IMR-90 (cell line): ENCODE data around the gene MGAT5. TPM values are rescaled to one million over a fixed set of nuclear protein-coding genes. Genes with fewer than 3 reads are reported as not detected.

Experiments used
- ATAC-seq: fragments of 200-7000 bp; cut with Tn5 transposase; 2 replicates; pipeline ENCODE4 v1.9.1; 2020; ENCODE audit warnings: low read depth, mild to moderate bottlenecking, moderate library complexity
- BruUV-seq: library from RNA; stranded (reverse); fragments of 400-500 nt; replicated peaks from 2 replicates; lab custom pipeline; 2021; lab: Mats Ljungman, UMichigan
- CTCF ChIA-PET: fragments of 300-600 bp; formaldehyde crosslinking; extraction: SDS; loops from one replicate; lab custom pipeline; 2021; ENCODE audit warnings: antibody characterized with exemption; lab: Yijun Ruan, JAX
- POLR2A ChIA-PET: fragments of 300-600 bp; sonication (Branson Sonifier 250); formaldehyde crosslinking; loops from one replicate; lab custom pipeline; 2022; ENCODE audit warnings: antibody characterized with exemption; ENCODE audit not compliant: unreplicated experiment; lab: Charles Lee
- DNase-seq: peaks from one replicate; pipeline ENCODE4 v3.0.0; 2013
- H2AFZ ChIP-seq: replicated peaks from 2 replicates; pipeline ENCODE3; 2013; ENCODE audit warnings: low read length, mild to moderate bottlenecking; ENCODE audit not compliant: poor library complexity
- H2AK5ac ChIP-seq: 2 replicates; pipeline ENCODE4 v1.6.1; 2013; ENCODE audit warnings: low read depth, low read length, inconsistent platforms
- H2AK9ac ChIP-seq: replicated peaks from 2 replicates; pipeline ENCODE3; 2013; ENCODE audit warnings: mild to moderate bottlenecking, low read depth, low read length, moderate library complexity; ENCODE audit not compliant: poor library complexity
- H2BK120ac ChIP-seq: 2 replicates; pipeline ENCODE4 v1.6.1; 2013; ENCODE audit warnings: low read depth, low read length, inconsistent platforms
- H2BK15ac ChIP-seq: 3 replicates; pipeline ENCODE4 v1.6.1; 2013; ENCODE audit warnings: low read depth, low read length, inconsistent platforms
- H2BK20ac ChIP-seq: 2 replicates; pipeline ENCODE4 v1.6.1; 2013; ENCODE audit warnings: low read depth, mild to moderate bottlenecking, inconsistent platforms, low read length, moderate library complexity
- H2BK5ac ChIP-seq: 2 replicates; pipeline ENCODE4 v1.6.1; 2013; ENCODE audit warnings: mild to moderate bottlenecking, low read depth, low read length, inconsistent platforms; ENCODE audit not compliant: poor library complexity, severe bottlenecking
- H3K14ac ChIP-seq: replicated peaks from 2 replicates; pipeline ENCODE4 v1.6.1; 2013; ENCODE audit warnings: low read depth, low read length, inconsistent platforms
- H3K18ac ChIP-seq: 2 replicates; pipeline ENCODE4 v1.6.1; 2013; ENCODE audit warnings: low read depth, low read length, control low read depth
- H3K23ac ChIP-seq: 2 replicates; pipeline ENCODE4 v1.6.1; 2013; ENCODE audit warnings: low read depth, low read length, inconsistent platforms
- H3K27ac ChIP-seq: 2 replicates; pipeline ENCODE4 v1.5.1; 2013; ENCODE audit warnings: mild to moderate bottlenecking, control low read depth, low read length; ENCODE audit not compliant: insufficient read depth
- H3K27me3 ChIP-seq: 2 replicates; pipeline ENCODE4 v1.6.1; 2013; ENCODE audit warnings: low read length; ENCODE audit not compliant: control insufficient read depth, insufficient read depth
- H3K36me3 ChIP-seq: 2 replicates; pipeline ENCODE4 v1.6.1; 2013; ENCODE audit warnings: low read length, mixed read lengths; ENCODE audit not compliant: control insufficient read depth, insufficient read depth
- H3K4ac ChIP-seq: 2 replicates; pipeline ENCODE4 v1.6.1; 2013; ENCODE audit warnings: low read depth, low read length, inconsistent platforms
- H3K4me1 ChIP-seq: 2 replicates; pipeline ENCODE4 v1.6.1; 2013; ENCODE audit warnings: low read length, mixed read lengths; ENCODE audit not compliant: control insufficient read depth, insufficient read depth
- H3K4me2 ChIP-seq: 2 replicates; pipeline ENCODE4 v1.6.1; 2013; ENCODE audit warnings: low read depth, mild to moderate bottlenecking, control low read depth, low read length, moderate library complexity
- H3K4me3 ChIP-seq: 2 replicates; pipeline ENCODE4 v1.5.1; 2013; ENCODE audit warnings: low read depth, mild to moderate bottlenecking, control low read depth, low read length, moderate library complexity; ENCODE audit not compliant: insufficient read depth
- H3K56ac ChIP-seq: 2 replicates; pipeline ENCODE4 v1.6.1; 2013; ENCODE audit warnings: low read length, inconsistent platforms; ENCODE audit not compliant: insufficient read depth; ENCODE audit errors: extremely low read depth
- H3K79me1 ChIP-seq, 2 experiments: 2 replicates each; pipeline ENCODE4 v1.6.1; 2013; ENCODE audit warnings: low read length in 2 of 2, inconsistent platforms in 1 of 2, low read depth in 1 of 2
- H3K9ac ChIP-seq: 2 replicates; pipeline ENCODE4 v1.6.1; 2013; ENCODE audit warnings: low read depth, low read length, control low read depth
- H3K9me1 ChIP-seq: 2 replicates; pipeline ENCODE4 v1.6.1; 2013; ENCODE audit warnings: low read length, inconsistent platforms; ENCODE audit not compliant: insufficient read depth
- H3K9me3 ChIP-seq: 2 replicates; pipeline ENCODE4 v1.6.1; 2013; ENCODE audit warnings: low read length; ENCODE audit not compliant: control insufficient read depth, insufficient read depth
- H4K20me1 ChIP-seq: 2 replicates; pipeline ENCODE4 v1.6.1; 2013; ENCODE audit warnings: low read length, inconsistent platforms; ENCODE audit not compliant: insufficient read depth
- H4K5ac ChIP-seq: 2 replicates; pipeline ENCODE4 v1.6.1; 2013; ENCODE audit warnings: mild to moderate bottlenecking, low read depth, low read length, control low read depth
- H4K8ac ChIP-seq, 2 experiments: 2 replicates each; pipeline ENCODE4 v1.6.1; 2013; ENCODE audit warnings: low read depth in 2 of 2, low read length in 2 of 2, control low read depth in 1 of 2, inconsistent platforms in 1 of 2
- H4K91ac ChIP-seq: 2 replicates; pipeline ENCODE4 v1.6.1; 2013; ENCODE audit warnings: low read depth, low read length, inconsistent platforms; ENCODE audit not compliant: insufficient read depth
- BHLHE40 ChIP-seq: fragments of 150-350 bp; IDR thresholded peaks from 2 replicates; pipeline ENCODE4 v1.6.1; 2016; ENCODE audit warnings: mild to moderate bottlenecking, low read depth, low read length
- CEBPB ChIP-seq: IDR thresholded peaks from 2 replicates; pipeline ENCODE4 v1.6.1; 2012; ENCODE audit warnings: low read depth, low read length, improper control_type of control experiment
- CHD1 ChIP-seq: IDR thresholded peaks from 2 replicates; pipeline ENCODE4 v1.6.1; 2012; ENCODE audit warnings: low read depth, low read length, improper control_type of control experiment
- CTCF ChIP-seq: conservative IDR thresholded peaks from 2 replicates; pipeline ENCODE4 v1.5.1; 2012; ENCODE audit warnings: mild to moderate bottlenecking, low read depth, low read length, improper control_type of control experiment
- ELK1 ChIP-seq: fragments of 150-350 bp; IDR thresholded peaks from 2 replicates; pipeline ENCODE4 v1.6.1; 2016; ENCODE audit warnings: low read depth, mild to moderate bottlenecking, low read length, moderate library complexity, borderline replicate concordance
- FOS ChIP-seq: fragments of 150-350 bp; IDR thresholded peaks from 2 replicates; pipeline ENCODE4 v1.6.1; 2016; ENCODE audit warnings: low read depth, low read length
- MAFK ChIP-seq: IDR thresholded peaks from 2 replicates; pipeline ENCODE4 v1.6.1; 2012; ENCODE audit warnings: low read depth, low read length, improper control_type of control experiment
- MAZ ChIP-seq: IDR thresholded peaks from 2 replicates; pipeline ENCODE4 v1.6.1; 2012; ENCODE audit warnings: low read depth, mild to moderate bottlenecking, low read length, improper control_type of control experiment, moderate library complexity, borderline replicate concordance
- MXI1 ChIP-seq: IDR thresholded peaks from 2 replicates; pipeline ENCODE4 v1.6.1; 2012; ENCODE audit warnings: low read depth, mild to moderate bottlenecking, low read length, moderate library complexity, borderline replicate concordance
- NFE2L2 ChIP-seq: fragments of 150-350 bp; IDR thresholded peaks from 2 replicates; pipeline ENCODE4 v1.6.1; 2016; ENCODE audit warnings: low read depth, mild to moderate bottlenecking, low read length
- RAD21 ChIP-seq: IDR thresholded peaks from 2 replicates; pipeline ENCODE4 v1.6.1; 2012; ENCODE audit warnings: low read length, improper control_type of control experiment
- RCOR1 ChIP-seq: IDR thresholded peaks from 2 replicates; pipeline ENCODE4 v1.6.1; 2012; ENCODE audit warnings: mild to moderate bottlenecking, low read length, improper control_type of control experiment; ENCODE audit not compliant: insufficient replicate concordance
- SMC3 ChIP-seq: fragments of 150-350 bp; IDR thresholded peaks from 2 replicates; pipeline ENCODE4 v1.6.1; 2016; ENCODE audit warnings: low read depth, mild to moderate bottlenecking, antibody characterized with exemption, low read length, moderate library complexity
- USF2 ChIP-seq: fragments of 150-350 bp; IDR thresholded peaks from 2 replicates; pipeline ENCODE4 v1.6.1; 2017; ENCODE audit warnings: mild to moderate bottlenecking, antibody characterized with exemption, low read length, low read depth
- WGBS, 2 experiments: methylation state at CpG; one replicate each; pipeline versions ENCODE4 v1.1.5 to v1.1.7; 2013; ENCODE audit warnings: missing lambda C conversion rate in 2 of 2; ENCODE audit not compliant: insufficient read length in 1 of 2; ENCODE audit errors: extremely low coverage in 2 of 2; 5-methylcytosine and 5-hydroxymethylcytosine counted together
- dilution Hi-C: fragments of 300-500 bp; cut with HindIII; formaldehyde crosslinking; loops from one replicate; pipeline ENCODE4 v1.14.3; 2018; ENCODE audit warnings: low sequenced_read_pairs; ENCODE audit not compliant: unreplicated experiment
- in situ Hi-C: fragments of 300-500 bp; cut with MboI; formaldehyde crosslinking; loops from 3 replicates; pipeline ENCODE4 v1.14.3; 2019; ENCODE audit warnings: low sequenced_read_pairs, inconsistent platforms, mixed read lengths
- intact Hi-C: fragments of 100-400 bp; cut with micrococcal nuclease; formaldehyde crosslinking; loops from 2 replicates; pipeline ENCODE4 v1.10.0; 2022
- polyA plus RNA-seq, 3 experiments: library from polyadenylated mRNA; depleted of rRNA; stranded (reverse); fragments of >200 nt; gene quantifications; 2 replicates each; pipeline ENCODE4 v1.2.3, GENCODE V29; 2012; ENCODE audit warnings: low replicate concordance in 1 of 3
- total RNA-seq: library from RNA; depleted of rRNA; stranded (reverse); fragments of >200 nt; gene quantifications from 2 replicates; pipeline ENCODE4 v1.2.3, GENCODE V29; 2012

MGAT5 gene
- total and polyA plus RNA-seq, 2 of the 4 experiments (the other 2 are of a cell fraction): 22.9 to 59.9 TPM

GRCh38 chr2:134262684-134263083 lies 8.8 kb downstream of the MGAT5 start:
- intact Hi-C loops: no loop called here
- Histone ChIP-seq H2BK20ac (no peak overlapping the region), H2AFZ (no peak overlapping the region), H3K9ac (no peak overlapping the region), H3K36me3 (peaks cover 8% of the 10 kb centered on the region; the same call in 1 of the 2 replicates), H3K4ac (peak overlapping the region; percentile 12; the same call in 1 of the 2 replicates), H3K79me1 (peaks cover 41 to 71% of the 10 kb centered on the region in 2 experiments), H3K27ac (no peak overlapping the region), H3K9me1 (peaks cover 30% of the 10 kb centered on the region), H4K91ac (no peak overlapping the region), H3K18ac (no peak overlapping the region), H3K4me3 (no peak overlapping the region), H3K23ac (0 out of 2 replicates have a peak overlapping the region, but pooled peaks have one; percentile 6), H3K14ac (0 out of 2 replicates have a peak overlapping the region, but pooled peaks have one; percentile 12), H4K20me1 (peaks cover 44% of the 10 kb centered on the region), H3K27me3 (no peaks in the 10 kb centered on the region), H2BK15ac (no peak overlapping the region), H3K9me3 (no peaks in the 10 kb centered on the region), H3K4me2 (no peak overlapping the region), H4K8ac (no peak overlapping the region), H2BK5ac (no peak overlapping the region), H3K4me1 (peaks cover 27% of the 10 kb centered on the region), H2AK5ac (no peak overlapping the region), H2BK120ac (no peak overlapping the region), H4K5ac (no peak overlapping the region), H3K56ac (no peak overlapping the region), H2AK9ac (peak overlapping the region; percentile 44)
- dilution Hi-C loops: no loop called here
- in situ Hi-C loops: no loop called here
- CTCF ChIA-PET: no interaction called here
- TF ChIP-seq RCOR1 (no peak), CEBPB (no peak), ELK1 (no peak), CTCF (no peak), SMC3 (no peak), FOS (no peak), BHLHE40 (no peak), MAZ (no peak), MAFK (no peak), RAD21 (no peak), CHD1 (no peak), MXI1 (no peak), USF2 (no peak), NFE2L2 (no peak)
- POLR2A ChIA-PET: no interaction called here
- no TSS peak for BruUV-seq
- DNase-seq: no peak
- WGBS, 2 experiments: no CpG with 5 or more reads among the region's 2 CpGs
- ATAC-seq: no peak
